ENCODE results near the gene SOX1. TPM values are rescaled to one million over a fixed set of nuclear protein-coding genes. Genes with fewer than 3 reads are reported as not detected.

SOX1 gene
- total and polyA plus RNA-seq, 10 donors: not detected

- WGBS, 5 donors: 6 to 14% (median 6%) methylated on average over 44 to 72 of the region's 72 CpGs
- H3K4me3 ChIP-seq: peak overlapping the region in 1 of 8 donors; percentile 6
- no peak overlapping the region for H3K27ac ChIP-seq
- peak; percentile 62 for DNase-seq
- H3K4me1 ChIP-seq: peaks cover 0 to 48% (median 18%) of the 10 kb centered on the region in 6 donors
- H3K27me3 ChIP-seq (replicated peaks in 1 of 7): peaks cover 30 to 100% (median 98%) of the 10 kb centered on the region in 7 donors
- H3K9me3 ChIP-seq: peaks cover 0 to 19% (median 0%) of the 10 kb centered on the region in 8 donors
- no peaks in the 10 kb centered on the region for H3K36me3 ChIP-seq
- no peak for TF ChIP-seq CTCF (IDR thresholded peaks at IDR 0.05 in 8 of 11, conservative IDR thresholded peaks at IDR 0.05 in 3 of 11)
- no peak for TF ChIP-seq POLR2A (IDR thresholded peaks at IDR 0.05)
- TF ChIP-seq POLR2AphosphoS5 (IDR thresholded peaks at IDR 0.05): no peak
- intact Hi-C loops (cut with DNase I; ENCODE audit: low total_unique reads): no loop called here
These were observed 10.1 kb upstream of the SOX1 start for GRCh38 chr13:112056739-112057438.

- Histone ChIP-seq H3K4me1 (peaks cover 0 to 50% (median 18%) of the 10 kb centered on the region in 6 donors), H3K36me3 (no peaks in the 10 kb centered on the region), H3K9me3 (peaks cover 0 to 19% (median 0%) of the 10 kb centered on the region in 8 donors), H3K27me3 (replicated peaks in 1 of 7) (peaks cover 30 to 100% (median 98%) of the 10 kb centered on the region in 7 donors), H3K27ac (no peak overlapping the region), H3K4me3 (peak overlapping the region in 1 of 8 donors; percentile 6)
- intact Hi-C loops (cut with DNase I; ENCODE audit: low total_unique reads): no loop called here
- TF ChIP-seq POLR2AphosphoS5 (IDR thresholded peaks at IDR 0.05) (no peak), POLR2A (IDR thresholded peaks at IDR 0.05) (no peak), CTCF (IDR thresholded peaks at IDR 0.05 in 8 of 11, conservative IDR thresholded peaks at IDR 0.05 in 3 of 11) (no peak)
- DNase-seq: peak; percentile 25
- 6 to 12% (median 8%) methylated on average over 25 of the region's 25 CpGs for WGBS, 5 donors
These were observed 9.6 kb upstream of the SOX1 start for GRCh38 chr13:112057439-112057735.

GRCh38 chr13:112057736-112058518 lies 9.0 kb upstream of the SOX1 start:
- Histone ChIP-seq H3K27ac (no peak overlapping the region), H3K4me1 (peaks cover 0 to 56% (median 19%) of the 10 kb centered on the region in 6 donors), H3K9me3 (peaks cover 0 to 19% (median 0%) of the 10 kb centered on the region in 8 donors), H3K27me3 (replicated peaks in 1 of 7) (peaks cover 30 to 100% (median 100%) of the 10 kb centered on the region in 7 donors), H3K36me3 (no peaks in the 10 kb centered on the region), H3K4me3 (peak overlapping the region in 1 of 8 donors; percentile 25)
- 2 to 5% (median 3%) methylated on average over 28 to 57 of the region's 57 CpGs for WGBS, 5 donors
- peak; percentile 15 to 55 (median 45) for TF ChIP-seq POLR2AphosphoS5 (IDR thresholded peaks at IDR 0.05)
- TF ChIP-seq POLR2A (IDR thresholded peaks at IDR 0.05): no peak
- DNase-seq: peak; percentile 71
- intact Hi-C loops (cut with DNase I; ENCODE audit: low total_unique reads): no loop called here

GRCh38 chr13:112058519-112058873 lies 8.5 kb upstream of the SOX1 start:
- Histone ChIP-seq H3K27me3 (replicated peaks in 1 of 7) (peaks cover 30 to 100% (median 100%) of the 10 kb centered on the region in 7 donors), H3K27ac (no peak overlapping the region)

More at GRCh38 chr13:112058519-112058873, 8.5 kb upstream of the SOX1 start:
- Histone ChIP-seq H3K36me3 (no peaks in the 10 kb centered on the region), H3K9me3 (peaks cover 0 to 18% (median 0%) of the 10 kb centered on the region in 8 donors), H3K4me1 (peaks cover 0 to 58% (median 21%) of the 10 kb centered on the region in 6 donors), H3K4me3 (no peak overlapping the region)
- DNase-seq: no peak
- WGBS, 5 donors: 1 to 5% (median 2%) methylated on average over 11 of the region's 11 CpGs
- intact Hi-C loops (cut with DNase I; ENCODE audit: low total_unique reads): no loop called here
- TF ChIP-seq POLR2AphosphoS5 (IDR thresholded peaks at IDR 0.05) (no peak), POLR2A (IDR thresholded peaks at IDR 0.05) (no peak), CTCF (IDR thresholded peaks at IDR 0.05 in 8 of 11, conservative IDR thresholded peaks at IDR 0.05 in 3 of 11) (no peak)
